ENCODE data around the gene TAPBP.

- no peak for TF ChIP-seq YY1 (IDR thresholded peaks at IDR 0.05; ENCODE audit: insufficient read depth, insufficient read length)
- TF ChIP-seq ZNF274 (IDR thresholded peaks at IDR 0.05; ENCODE audit: low read depth, low read length): no peak
Measured at GRCh38 chr6:33321227-33321626, 7.3 kb upstream of the TAPBP start.
